Measurements from ENCODE around the gene ZKSCAN4.

Gene ZKSCAN4

DNA sequence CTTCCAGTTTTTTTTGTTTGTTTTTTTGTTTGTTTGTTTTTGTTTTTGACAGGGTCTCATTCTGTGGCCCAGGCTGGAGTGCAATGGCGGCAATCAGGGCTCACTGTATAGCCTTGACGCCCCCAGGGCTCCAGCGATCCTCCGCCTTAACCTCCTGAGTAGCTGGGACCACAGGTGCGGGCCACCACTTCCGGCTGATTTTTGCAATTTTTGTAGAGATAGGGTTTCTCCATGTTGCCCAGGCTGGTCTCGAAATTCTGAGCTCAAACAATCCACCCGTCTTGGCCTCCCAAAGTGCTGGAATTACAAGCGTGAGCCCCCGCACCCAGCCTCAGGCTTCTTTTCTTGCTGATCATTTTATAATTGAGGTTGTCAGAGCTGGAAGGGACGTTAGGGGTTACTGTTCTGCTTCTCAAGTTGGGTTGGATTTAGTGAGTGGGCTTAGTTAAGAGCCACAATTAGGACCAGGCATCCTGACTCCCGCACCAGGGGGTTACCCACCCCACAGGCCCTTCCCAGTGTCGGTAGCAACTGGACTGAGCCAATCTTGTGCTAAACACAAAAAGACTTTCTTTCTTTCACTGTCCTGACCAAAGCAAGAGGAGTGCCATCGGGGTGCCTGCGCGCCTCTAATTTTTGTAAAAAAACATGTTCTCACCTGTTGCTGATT lies 40.1 kb downstream of the ZKSCAN4 start:
- FAIRE-seq (no peak), DNase-seq (ENCODE audit: insufficient read length, low spot score) (no peak)

DNA sequence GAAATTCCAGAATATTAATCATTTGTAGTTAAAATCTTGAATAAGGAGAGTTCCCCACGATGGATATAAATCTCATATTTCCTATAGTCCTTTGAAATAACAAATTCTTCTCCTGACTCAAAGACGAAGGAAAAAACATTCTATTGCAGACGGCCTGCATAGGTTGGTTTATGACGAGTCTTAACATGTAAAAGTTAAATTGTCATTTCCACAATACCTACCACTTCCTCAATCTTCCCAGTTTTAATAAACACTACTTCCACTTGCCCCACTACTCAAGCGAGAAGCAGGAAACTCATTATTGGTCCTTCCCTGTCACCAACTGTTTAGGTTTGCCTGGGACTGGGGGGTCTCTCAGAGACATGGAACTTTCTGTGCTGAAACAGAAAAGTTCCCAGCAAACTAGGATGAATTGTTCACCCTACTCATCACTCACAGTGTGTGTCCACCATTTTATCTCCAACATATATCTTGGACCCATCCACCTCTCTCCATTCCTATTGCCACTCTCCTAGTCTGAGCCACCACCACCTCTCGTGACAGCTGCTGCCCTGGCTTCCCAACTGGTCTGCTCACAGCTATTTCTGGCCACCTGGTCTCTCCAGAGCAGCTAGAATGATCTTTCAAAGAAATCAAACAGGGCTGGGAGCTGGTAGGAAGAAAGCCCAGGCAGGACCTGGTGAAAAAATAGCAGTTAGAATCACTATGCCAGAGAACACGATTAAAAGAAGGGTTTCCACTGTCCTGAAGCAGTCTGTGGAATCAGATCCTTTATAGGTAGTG lies 42.1 kb downstream of the ZKSCAN4 start:
- FAIRE-seq (no peak), DNase-seq (ENCODE audit: insufficient read length, low spot score) (no peak)

GRCh38 chr6:28208111-28208659 lies 43.9 kb downstream of the ZKSCAN4 start:
- FAIRE-seq (no peak), DNase-seq (ENCODE audit: insufficient read length, low spot score) (no peak)

DNA sequence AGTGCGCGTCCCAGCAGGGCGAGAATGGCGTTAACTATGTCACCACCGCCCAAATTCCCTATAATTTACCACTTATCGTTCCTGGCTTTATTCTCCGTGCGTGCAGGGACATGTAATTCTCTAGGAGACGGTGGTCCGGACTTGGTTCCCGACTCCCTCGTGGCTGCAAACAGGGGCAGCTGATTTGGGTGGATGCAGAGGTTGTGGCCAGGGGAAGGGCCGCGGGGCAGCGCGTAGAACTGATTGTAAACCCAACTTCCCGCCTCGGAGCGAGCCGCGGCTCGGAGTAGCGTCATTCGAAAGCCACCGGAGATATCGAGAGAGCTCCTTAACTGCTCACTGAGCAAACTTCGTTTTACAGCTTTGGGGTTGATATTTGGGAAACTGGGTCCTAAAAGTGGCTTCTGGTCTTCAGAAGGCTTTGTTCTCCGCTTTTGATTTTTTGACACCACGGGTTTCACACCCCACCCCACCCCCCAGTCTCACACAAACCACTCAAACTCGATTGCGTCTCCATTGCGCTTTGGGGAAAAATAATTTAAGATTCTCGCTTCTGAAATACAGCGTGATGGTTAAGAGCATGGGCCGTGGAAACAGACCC lies 44.5 kb downstream of the ZKSCAN4 start:
- peak; percentile 45 for DNase-seq (ENCODE audit: insufficient read length, low spot score)
- peak; percentile 54 for FAIRE-seq

DNA sequence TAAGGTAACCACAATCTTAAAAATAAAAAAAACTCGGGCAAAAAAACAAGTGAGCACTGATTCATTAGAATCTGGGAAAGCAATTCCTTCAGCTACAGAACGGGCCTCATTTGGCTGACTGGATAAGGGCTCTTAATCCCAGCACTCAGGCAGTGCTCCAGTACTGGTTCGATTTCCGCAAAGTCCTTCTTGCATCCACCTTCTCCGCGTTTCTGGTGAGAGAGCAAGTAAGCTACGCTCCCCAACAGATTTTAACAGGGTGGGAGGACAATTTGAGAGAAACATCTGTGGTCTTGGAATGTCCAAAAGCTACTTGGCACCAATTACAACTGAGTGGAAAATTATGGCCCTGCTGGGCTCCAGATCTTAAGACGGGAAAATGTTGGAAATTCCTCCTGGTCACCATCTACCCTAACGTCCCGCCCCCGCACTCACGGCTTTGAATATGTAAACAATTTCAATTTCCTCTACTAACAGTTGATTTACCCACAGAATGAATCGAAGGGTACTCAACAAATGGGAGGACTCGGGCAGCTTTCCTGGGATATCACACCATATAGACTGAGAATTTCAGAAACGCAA lies 45.0 kb downstream of the ZKSCAN4 start:
- peak; percentile 20 for FAIRE-seq
- DNase-seq (ENCODE audit: insufficient read length, low spot score) = no peak

DNA sequence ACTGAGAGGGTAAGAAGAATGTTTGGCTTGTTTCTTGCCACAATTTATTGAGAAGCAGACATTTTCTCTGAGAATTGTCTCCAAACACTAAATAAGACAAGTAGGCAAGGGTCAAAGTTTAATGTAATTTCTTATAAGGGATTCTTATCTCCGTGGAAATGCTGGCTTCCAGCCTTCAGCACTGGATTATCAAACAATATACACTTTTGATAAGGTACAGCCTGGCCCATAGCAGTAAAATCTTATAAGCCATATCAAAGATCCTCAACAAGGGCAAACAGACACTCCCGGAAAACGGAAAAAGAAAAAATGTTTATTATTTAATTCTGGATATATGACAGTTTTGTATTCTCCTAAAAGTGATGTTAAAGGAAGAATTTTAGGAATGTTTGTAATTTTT lies 45.5 kb downstream of the ZKSCAN4 start:
- FAIRE-seq (no peak), DNase-seq (ENCODE audit: insufficient read length, low spot score) (no peak)

DNA sequence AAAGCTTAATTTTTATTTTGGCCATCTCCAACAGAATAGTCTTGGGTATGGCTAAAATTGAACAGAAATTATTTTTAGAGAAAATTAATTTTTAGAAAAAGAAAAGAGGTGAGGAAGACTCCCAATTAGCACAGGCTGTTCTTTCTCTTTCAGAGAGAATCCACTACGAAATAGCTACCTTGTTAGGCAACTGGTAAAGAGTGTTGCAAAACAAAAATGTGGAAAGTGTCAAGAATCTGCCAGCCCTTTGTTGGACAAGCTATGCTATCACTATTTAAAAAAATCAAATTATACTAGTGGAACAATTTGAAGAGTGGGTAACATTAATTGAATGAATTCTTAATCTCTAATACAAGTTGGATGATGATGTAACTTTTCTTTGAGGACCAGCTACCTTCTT lies 46.2 kb downstream of the ZKSCAN4 start:
- FAIRE-seq (no peak), DNase-seq (ENCODE audit: insufficient read length, low spot score) (no peak)

DNA sequence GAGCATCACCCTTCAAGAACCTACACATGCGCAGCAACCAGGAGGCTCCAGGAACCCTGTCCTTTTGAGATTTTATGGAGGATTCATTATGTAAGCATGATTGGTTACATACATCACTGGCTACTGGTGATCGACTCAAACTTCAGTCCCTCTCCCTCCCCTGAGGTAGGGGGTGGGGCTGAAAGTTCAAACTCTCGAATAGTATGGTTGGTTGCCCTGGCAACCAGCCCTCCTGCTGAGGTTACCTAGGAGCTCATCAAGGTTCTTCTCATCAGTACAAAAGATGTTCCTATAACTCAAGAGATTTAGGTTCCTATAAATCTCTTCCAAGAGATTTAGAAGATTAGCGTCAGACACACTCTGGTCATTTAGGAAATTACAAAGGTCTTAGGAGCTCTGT lies 48.9 kb downstream of the ZKSCAN4 start:
- no peak for FAIRE-seq

DNA sequence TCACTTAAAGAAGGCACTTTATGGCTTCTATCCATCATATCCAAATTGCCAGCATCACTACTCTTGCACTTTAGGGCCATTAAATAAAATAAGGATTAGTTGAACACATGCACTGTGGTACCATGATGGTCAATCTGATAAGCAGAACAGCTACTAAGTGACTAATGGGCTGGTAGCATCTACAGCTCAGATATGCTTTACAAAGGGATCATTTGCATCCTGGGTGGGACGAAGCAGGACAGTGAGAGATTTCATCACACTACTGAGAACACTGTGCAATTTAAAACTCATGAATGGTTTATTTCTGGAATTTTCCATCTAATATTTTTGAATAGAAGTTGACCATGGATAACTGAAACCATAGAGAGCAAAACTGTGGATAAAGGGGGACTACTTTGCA lies 52.0 kb downstream of the ZKSCAN4 start:
- DNase-seq (ENCODE audit: insufficient read length, low spot score) = no peak
- FAIRE-seq = no peak

More for the DNA sequence above, 48.9 kb downstream of the ZKSCAN4 start:
- no peak for DNase-seq (ENCODE audit: insufficient read length, low spot score)

Measured in HTR-8/SVneo (cell line).